HG03460 (cell line): ENCODE results near the gene CCNQ.

Experiments
- ATAC-seq: cut with Tn5 transposase; IDR thresholded peaks from one replicate; pipeline ENCODE4 v1.9.1; 2021; ENCODE audit not compliant: unreplicated experiment

The CCNQ gene

GRCh38 chrX:153539979-153540358 is 59.0 kb downstream of the CCNQ start:
- ATAC-seq = no peak

DNA sequence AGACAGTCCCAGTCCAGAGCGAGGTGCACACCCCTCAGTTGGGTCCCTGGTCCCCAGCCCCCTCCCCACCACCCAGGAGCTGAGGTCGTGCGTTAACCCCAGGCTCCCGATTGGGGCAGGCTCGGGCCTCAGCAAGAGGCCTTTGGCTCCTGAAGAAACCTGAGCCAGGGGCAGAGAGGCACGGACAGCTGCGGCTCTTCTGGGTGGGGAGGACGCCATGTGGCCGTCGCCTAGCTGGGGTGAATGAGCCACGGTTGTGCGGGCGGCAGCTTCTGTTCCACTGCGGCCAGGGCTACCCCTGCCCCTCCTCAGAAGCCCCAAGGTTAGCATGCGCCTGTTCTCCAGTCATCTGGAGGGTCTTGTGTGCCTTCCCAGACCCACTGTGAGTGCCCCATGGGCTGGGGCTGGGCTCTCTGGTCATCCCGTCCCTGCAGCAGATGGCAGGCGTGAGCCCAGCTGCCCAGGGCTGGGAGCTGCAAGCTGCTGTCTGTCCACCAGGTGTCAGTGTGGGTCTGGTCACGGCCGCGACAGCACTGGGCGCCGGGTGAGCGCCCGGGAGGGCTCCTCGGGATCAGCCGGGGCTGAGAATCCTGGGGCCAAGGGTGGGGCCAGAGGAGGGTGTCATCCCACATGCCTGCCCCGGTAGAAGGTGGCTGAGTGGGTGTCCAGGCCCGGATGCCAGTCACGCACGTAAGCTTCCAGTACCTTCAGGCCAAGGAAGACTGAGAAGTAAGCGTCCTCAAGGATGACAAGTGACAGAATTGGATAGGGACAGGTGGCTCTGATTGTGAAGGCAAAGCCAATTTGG is 59.6 kb downstream of the CCNQ start:
- ATAC-seq = no peak

DNA sequence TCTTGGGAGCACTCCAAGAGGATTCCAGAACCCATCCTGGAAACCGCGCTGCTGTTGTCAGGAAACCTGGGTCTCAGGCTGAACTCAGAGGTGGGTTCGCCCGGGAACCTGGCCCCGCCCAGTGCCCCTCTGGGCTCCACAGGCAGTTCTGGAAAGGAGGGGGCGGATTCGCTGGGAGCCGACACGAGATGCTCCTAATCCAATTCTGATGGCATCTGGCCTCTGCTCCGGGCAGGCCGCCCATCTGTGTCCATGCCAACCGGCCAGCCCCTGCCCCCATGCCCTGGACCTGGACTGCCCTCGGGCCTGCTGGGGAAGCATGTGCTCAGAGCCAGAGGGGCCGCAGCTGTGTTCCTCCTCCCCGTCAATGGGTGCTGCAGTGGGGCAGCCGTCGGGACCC is 60.5 kb downstream of the CCNQ start:
- ATAC-seq = no peak
